ENCODE measurements around the gene SNAP47.

SNAP47 gene

DNA sequence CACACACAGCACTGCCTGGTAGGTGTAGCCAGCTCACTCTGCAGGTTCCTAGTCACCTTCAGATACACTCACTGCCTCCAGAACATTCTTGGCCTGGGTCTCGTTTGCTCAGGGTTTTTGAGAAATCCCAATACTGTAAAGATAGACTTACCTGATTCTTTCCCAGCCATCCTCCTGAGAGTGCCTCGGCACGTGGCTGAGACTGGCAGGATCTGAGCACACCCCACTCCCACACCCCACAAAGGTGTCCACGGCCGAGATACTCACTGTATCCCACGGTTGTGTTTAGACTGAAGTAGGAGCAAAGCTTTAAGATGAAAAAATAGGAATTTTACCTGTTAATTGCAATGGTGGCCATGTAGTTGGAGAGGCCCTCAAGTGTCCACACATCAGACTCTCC is 33.4 kb downstream of the SNAP47 start:
- DNase-seq (ENCODE audit: low read depth): no peak

DNA sequence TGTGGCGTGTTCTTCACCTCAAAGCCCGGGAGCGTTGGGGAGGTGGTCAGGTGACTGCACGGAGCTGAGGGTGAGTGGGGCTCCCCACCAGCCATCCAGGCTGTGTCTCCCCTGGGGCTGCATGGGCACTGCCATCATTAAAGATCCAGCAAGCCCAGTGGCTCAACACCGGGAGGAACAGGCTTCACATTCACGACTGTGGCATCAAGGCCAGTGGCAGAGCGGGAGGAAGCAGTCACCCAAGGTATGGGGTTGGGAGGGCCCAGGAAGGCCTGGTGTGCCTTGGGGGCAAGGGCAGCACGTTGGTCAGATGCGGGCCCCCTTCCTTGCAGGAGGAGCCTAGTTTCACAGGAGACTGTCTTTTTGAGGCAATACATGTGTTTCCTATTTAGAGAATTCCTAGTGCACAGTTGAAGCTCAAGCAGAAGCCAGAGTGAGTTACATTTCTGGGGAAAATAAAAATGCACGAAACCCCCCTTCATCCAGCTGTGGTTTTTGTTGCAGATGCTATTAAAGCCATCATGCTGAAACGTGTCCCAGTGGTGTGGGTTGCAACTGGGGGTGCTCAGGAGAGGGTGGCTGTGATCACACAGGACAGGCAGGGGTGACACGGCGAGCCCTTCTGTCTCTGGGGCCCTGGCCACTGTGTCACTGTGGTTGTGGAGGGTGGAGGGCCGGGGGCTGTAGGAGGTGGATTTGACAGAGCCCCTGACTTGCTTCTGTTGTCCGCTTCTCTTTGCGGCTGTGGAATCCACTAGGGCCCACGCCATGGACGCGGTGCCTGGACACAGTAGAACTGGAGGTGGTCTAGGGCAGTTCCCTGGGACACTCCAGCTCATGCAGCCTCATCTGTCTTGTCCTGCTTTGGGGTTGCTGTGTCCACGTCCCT is 34.1 kb downstream of the SNAP47 start:
- no peak for DNase-seq (ENCODE audit: low read depth)

DNA sequence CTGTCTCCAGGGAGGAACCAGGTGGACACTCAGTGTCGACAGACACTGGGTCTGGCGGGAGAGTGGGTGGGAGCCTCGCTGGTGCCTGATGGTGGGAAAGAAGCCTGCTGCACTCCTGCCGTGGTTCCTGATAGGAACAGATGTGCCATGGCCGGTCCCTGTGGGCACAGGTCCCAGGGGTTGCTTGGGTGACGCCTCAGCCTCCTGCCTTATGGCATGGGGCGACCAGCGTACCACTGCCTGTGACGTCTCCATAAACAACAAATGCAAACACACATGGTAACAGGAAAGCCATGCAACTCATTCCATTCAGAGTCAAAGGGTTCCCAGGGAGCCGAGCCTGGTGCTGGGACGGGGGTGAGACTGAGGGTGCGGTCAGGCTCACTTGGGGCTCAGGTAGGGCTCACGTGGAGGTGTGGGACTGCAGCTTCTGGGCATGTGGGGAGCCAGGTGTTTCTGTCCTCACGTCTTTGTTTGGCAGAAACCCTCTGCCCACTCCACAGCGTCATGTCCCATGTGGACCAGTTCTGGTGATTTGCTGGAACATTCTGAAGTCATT is 34.8 kb downstream of the SNAP47 start:
- DNase-seq (ENCODE audit: low read depth): no peak

DNA sequence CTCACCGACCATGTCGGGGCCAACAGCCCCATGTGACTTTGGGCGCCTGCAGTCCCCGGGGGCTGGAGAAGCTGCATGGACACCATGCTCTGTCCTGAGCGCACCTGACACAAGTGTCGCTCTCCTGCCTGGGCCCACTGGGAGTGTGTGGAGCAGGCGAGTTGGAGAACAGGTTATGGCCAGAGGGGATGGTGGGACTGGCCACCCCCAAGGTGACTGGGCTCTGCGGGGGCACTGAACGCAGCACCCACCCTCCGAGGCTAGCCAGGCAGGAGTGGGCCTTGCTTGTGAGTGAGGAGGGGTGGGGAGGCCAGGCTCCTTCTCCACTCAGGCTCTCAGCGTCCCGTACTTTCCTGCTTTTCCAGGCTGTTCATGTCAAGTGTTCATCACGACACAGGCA is 35.6 kb downstream of the SNAP47 start:
- no peak for DNase-seq (ENCODE audit: low read depth)

DNA sequence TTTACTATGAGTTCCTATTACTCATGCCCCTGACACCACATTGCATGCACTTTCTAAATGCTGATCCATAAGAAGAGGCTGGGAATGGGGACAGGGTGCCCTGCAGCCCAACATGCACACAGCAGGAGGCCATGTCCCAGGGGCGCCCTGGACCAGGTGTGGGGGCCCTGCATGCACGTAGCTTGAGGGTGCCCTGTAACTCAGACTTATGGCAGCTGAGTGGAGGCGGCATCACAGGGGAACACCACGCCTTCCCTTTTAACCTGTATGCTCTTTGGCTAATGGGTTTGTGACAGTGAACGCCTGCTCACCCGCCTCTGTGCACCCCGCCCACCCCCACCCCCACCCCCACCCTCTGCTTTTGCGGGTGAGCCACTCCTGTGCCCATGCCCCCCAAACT is 36.1 kb downstream of the SNAP47 start:
- DNase-seq (ENCODE audit: low read depth): no peak

DNA sequence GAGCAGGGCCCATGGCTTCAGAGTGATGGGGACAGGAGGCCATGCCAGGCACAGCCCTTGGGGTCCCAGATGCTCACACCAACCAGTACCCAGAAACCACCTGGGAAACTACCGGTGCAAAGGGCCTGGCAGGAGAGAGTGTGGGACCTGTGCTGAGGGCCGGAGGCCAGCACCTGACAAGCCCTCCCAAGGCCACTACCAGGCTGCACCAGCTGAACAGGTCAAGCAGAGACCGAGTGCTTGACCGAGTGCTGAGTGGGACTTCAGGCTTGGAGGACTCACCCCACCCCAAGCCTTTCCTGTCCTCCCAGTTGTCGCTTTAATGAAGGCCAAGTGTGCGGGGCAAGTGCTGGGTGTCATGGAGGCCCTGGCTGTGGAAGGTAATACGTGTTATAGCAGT is 36.5 kb downstream of the SNAP47 start:
- no peak for DNase-seq (ENCODE audit: low read depth)

DNA sequence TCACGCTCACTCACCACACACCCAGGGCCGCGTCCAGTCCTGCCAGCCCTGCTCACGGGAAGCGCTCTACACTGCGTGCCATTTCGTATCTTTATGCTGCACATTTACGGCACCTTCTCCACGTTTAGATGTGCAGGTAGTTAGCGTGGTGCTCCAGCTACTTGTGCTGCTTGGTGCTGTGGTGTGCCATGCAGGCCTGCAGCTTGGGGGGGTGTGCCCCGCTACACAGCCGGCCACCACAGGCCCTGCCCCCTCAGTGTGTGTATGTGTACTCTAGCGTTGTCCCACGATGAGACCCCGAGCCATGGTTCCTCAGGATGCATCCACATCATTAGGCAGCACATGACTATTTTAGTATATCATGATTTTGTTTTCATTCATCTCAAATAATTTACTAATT is 38.3 kb downstream of the SNAP47 start:
- DNase-seq (ENCODE audit: low read depth): no peak

DNA sequence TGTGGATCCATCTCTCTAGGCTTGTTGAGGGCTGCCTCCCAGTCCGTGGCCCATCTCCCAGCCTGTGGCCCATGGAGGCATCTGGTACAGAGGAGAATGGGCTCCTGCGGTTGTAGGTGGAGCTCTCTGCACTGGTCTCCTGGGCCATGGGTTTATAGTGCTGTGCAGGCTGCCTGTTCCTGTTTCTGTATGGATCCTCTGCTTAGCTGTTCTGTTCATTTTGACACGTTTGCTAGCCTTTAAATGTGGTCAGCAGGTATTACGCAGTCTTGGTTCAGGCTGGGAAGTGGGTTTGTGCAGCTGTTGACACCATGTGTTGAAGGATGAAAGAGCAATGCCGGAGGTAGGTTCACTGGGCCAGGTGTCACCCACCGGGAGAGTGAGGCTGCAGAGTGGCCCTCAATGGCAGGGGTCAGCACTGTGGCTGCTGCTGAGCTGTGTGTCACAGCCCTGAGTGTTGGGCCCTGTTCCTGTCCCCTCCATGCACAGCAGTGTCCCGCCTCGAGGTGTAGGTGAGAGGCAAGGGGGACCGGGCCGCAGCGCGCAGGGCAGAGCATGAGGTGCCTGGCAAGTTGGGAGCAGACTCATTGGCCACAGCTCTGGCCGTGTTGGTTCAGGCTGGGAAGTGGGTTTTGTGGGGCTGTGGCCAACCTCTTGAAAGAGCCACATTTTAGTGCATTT is 39.0 kb downstream of the SNAP47 start:
- no peak for DNase-seq (ENCODE audit: low read depth)

DNA sequence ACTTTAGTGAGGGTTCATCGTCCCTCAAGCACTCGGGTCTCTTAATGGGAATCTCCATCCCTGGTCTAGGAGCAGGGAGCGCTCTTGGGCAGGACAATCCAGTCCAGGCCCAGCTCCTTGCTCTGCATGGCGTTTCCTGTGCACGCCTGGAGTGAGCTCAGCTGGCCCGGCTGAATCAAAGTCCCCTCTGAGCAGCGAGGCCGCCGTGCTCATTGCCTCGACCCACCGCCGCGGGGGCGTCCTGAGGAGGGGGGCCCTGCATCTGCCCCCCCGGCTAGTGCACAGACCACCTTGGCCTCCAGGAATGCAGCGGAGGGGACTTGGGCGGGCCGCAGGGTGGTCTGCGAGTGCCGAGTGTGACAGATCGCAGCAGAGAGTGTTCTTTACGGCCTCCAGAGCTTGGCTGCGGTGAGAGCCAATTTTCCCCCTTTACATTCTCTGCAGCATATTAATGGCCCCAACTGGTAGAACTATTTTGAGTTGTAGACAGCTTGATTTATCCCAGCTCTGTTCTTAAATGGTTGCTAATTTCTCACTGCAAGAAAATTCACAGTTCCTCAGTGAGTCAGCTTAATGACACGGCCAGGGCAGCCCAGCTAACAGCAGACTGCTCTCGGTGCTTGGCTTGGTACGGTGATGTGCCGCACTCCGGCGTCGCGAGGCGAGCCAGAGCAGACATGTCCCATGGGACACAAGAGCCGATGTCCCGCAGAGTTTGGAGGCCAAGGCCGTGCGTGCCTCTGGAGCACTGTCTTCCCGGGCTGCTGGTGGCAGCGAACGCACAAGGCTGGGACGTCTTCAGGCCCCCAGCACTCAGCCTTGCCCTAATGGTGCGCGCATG is 39.8 kb downstream of the SNAP47 start:
- DNase-seq (ENCODE audit: low read depth): peak; percentile 20

DNA sequence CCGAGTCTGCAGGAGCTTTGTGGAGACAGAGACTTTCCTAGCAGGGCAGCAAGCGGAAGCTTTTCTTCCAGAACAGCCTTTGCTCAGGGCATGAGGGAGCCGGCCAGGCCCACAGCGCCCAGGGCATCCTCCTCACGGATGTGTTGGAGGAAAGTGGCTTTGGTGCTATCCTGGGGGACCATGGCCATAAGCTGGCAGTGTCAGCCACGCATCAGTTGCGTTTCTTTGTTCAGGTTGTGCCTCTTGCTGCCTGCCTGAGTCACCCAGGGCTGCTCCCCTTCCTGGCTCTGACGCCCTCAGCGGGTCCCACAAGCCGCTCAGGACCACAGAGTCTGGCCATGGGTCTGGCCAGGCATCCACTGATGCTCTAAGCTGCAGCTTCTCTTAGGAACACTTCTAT is 40.6 kb downstream of the SNAP47 start:
- DNase-seq (ENCODE audit: low read depth): no peak

DNA sequence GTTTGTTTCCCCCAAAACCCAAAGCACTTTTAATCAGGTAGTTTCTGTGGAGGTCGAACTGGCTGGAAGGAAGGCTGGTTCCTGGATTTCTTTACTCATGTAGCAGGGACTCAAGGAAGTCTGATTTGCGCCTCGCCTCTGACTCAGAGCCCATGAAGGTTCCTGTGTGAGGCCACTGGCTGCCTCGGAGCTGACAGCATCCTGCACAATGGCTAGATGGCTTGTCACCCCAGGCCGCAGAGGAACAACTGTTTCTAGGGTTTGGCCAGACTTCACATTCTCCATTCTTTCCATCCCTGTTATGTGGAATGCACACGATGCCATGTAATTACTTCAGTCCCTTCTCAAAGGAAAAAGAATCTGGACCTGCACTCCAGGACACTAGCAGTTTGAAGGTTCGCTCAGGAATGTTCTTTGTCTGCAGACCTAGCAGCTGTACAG is 41.1 kb downstream of the SNAP47 start:
- DNase-seq (ENCODE audit: low read depth): peak; percentile 91

DNA sequence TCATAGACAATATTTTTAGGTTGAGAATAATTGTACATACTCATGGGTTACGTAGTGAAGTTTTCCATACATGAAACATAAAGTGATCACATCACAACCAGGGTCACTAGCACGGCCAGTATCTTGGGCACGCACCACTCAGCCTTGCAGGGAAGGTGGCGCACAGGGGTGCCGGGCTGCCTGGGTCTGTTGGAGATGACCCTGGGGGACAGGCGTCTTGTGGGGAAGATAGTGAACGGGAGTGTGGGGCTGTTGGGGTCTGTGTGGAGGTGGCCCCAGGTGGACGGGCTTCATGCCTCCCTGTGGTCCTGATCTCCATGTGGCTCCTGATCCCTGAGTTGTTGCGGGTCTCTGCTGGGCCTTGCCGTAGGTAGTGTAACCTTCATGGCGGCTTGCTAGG is 41.9 kb downstream of the SNAP47 start:
- DNase-seq (ENCODE audit: low read depth): no peak

DNA sequence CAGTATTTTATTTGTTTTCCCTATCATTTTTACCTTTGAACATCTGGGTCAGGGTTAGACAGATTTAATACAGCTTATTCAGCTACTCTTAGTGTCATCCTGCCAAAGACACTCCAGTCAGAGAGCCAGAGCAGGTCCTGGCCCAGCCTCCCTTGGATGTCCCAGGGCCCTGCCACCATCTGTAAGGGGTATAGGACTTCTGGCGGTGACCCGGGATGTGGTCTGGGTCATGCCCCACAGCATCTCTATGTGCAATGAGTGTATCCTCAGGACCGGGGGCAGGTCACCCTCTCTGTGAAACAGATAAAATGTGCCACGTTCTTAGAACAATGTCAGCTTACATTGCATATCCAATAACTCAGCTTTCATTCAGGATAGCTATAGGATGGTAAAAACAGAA is 42.4 kb downstream of the SNAP47 start:
- DNase-seq (ENCODE audit: low read depth): no peak

DNA sequence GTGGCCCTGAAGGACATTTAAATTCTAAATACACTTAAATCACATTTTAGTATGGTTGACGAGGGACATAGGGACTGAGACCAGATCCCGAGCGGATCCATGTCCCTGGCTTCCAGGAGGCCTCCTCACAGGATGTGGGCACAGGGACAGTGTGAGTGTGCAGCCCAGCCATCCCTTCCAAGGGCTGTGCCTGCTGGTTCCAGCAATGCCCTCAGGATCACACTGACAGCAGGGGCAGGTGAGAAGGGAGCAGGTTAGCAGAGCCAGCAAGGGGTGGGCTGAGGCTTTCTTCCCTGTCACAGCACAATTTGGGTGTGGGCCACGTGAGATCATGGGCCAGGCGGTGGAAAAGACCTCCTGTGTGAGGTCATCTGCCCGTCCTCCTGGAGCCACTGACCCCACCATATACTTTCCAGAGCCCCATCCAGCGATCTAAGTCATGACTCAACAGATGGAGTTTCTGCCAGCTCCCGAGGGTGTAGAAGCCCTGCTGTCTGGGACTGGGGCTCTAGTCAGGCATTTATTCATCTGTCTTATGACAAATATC is 43.2 kb downstream of the SNAP47 start:
- DNase-seq (ENCODE audit: low read depth): peak; percentile 71

DNA sequence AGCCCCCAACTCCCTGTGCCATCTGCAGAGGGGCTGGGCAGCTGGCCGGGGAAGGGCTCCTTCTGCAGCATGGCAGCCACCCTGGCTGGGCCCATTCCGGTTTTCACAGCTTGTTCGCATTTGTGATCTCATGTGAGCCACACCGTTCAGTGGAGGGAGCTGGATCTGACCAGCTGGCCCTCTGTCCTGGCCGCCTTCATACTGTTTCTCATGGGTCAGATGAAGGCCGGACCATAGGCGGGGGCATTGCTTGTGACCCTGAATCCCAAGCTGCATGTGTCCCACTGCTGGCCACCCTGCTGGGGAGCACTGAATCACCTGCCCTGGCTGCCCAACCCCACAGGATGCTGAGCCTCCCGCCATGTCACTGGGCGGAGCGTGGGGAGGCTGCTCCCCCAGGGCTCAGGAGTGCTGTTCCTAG is 43.8 kb downstream of the SNAP47 start:
- no peak for DNase-seq (ENCODE audit: low read depth)

DNA sequence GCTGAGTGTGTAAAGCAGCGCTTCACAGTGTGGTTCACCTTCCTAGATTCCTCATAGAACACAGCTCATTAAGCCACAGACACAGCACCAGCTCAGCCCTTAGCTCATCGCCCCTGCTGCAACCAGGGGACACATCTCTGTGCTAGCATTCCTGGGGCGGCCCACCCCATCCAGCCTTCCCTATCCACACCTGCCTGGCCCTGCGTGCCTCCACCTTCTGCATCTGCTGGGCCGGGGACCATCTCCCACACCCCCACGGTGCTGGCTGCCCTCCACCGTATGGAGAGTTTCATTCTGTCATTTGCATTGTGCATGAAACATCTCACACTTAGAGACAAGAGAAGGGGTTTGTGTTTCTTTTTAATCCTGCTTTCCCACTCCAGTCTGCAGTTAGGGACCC is 44.5 kb downstream of the SNAP47 start:
- no peak for DNase-seq (ENCODE audit: low read depth)

DNA sequence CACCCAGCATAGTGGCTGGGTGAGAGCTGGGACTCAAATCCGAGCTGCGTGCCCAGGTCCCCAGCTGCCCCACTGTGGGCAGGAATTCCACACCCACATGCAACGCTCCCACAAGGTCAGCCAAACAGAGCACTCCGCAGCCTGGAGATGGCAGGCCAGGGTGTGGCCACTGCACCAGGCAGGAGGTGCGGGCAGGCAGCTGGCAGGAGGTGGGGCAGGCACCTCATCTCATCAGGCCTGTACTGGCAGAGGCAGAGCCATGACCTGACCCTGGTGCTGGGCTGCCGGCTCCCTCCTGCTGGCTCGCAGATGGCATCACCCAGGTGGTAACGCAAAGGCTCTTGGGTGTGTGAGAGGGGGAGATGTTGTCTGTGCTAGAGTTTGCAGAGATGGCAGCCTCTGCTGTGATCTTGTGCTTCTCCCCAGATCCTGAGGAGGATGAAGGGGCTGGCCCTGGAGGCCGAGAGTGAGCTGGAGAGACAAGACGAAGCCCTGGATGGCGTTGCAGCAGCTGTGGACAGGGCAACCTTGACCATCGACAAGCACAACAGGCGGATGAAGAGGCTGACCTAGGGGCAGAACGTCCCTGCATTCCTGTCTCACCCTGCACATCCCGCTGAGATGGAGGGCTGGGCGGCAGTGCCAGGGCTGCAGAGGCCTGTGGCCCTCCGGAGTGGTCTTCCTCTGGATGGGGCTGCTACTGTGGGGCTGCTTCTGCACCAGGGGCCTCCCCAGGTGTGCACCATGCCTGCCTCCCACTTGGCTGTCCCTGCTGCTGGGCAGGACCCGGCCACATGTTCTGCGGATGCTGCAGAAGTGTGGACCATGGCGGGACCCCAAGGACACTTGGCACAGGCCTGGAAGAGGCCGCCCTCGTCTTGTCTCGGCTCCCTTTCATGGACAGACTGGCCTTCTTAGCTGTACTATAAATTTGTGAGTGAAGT is 45.1 kb downstream of the SNAP47 start:
- DNase-seq (ENCODE audit: low read depth): no peak

DNA sequence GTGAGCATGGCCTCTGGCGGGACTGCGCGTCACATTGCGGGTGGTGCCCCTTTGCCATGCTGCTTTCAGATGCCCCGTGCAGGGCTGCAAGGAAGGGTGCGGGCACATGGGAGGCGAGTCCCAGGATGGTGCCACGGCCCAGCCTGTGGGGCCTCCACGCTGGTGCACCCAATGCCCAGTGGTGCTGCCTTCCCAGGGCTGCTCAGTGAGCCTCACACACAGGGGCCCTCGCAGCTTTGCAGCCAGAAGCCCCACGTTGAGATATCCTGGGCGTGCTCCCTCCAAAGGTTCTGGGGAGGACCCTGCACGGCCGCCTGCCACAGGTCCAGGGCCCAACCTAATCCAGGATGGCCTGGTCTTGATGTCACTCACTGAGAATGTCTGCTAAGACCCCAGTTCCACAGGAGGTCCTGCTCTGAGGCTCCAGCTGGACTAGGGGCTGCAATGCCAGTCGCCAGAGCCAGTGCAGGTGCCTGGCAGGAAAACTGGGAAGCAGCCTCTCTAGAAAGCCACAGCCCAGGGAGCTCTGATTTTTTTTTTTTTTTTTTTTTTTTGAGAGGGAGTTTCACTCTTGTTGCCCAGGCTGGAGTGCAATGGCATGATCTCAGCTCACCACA is 46.2 kb downstream of the SNAP47 start:
- no peak for DNase-seq (ENCODE audit: low read depth)

DNA sequence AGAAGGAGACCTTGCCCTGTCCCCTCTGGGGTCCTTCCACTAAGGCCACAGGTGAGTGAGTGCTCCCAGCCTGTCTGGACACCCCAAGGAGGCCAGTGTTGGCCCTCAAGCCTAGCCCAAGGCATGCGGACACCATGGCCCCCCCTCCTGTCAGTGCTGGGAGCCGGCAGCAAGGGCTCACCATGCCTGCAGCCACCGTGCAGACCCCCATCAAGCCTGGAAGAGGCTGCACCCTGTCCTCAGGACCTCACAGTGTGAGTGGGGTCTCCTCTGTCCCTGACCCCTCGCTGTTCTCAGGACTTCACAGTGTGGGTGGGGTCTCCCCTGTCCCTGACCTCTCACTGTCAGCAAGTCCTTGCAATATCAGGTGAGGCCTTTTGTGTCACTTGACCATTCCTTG is 47.0 kb downstream of the SNAP47 start:
- DNase-seq (ENCODE audit: low read depth): no peak

DNA sequence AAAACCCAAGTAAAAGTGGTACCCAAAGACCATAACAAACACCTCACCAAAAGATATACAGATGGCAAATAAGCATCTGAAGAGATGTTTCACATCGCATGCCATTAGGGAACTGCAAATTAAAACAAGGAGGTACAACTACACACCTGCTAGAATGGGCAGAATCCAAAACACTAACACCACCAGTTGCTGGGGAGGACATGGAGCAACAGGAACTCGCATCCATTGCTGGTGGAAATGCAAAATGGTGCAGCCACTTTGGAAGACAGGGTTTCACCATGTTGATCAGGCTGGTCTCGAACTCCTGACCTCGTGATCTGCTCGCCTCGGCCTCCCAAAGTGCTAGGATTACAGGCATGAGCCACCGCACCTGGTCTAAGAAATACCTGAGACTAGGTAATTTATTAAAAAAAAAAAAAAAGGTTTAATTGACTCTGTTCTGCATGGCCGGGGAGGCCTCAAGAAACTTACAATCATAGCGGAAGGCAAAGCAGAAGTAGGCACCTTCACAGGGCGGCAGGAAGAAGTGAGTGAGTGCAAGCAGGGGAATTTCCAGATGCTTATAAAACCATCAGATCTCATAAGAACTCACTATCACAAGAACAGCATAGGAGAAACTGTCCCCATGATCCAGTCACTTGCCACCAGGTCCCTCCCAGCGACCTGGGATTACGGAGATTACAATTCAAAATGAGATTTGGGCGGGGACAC is 50.0 kb downstream of the SNAP47 start:
- no peak for DNase-seq (ENCODE audit: low read depth)
